RWPE1 (cell line): Measurements from ENCODE around the gene MTHFR.
"Not testable (repeated sequence)": the region's sequence is repeated elsewhere in the genome, so short reads cannot be mapped to it uniquely, and the experiment has no call there.

Experiments used
- CTCF ChIA-PET: fragments of 350-600 bp; sonication (Branson Sonifier 250); formaldehyde crosslinking; extraction: SDS; loops from one replicate; lab custom pipeline; 2021; lab: Yijun Ruan, JAX
- POLR2A ChIA-PET: fragments of 400-600 bp; formaldehyde crosslinking; extraction: SDS; loops from one replicate; lab custom pipeline; 2020; ENCODE audit warnings: antibody characterized with exemption; ENCODE audit not compliant: low non-redundant PET; lab: Yijun Ruan, JAX
- DNase-seq: peaks from one replicate; pipeline ENCODE4 v3.0.0; 2012; ENCODE audit warnings: low spot score
- H3K27ac ChIP-seq: fragments of 450-650 bp; 2 replicates; pipeline ENCODE4 v1.5.1; 2017
- TF ChIP-seq, protein P1 (sequence below): fragments of 450-650 bp; conservative IDR thresholded peaks from 2 replicates; pipeline ENCODE4 v1.5.1; 2017; ENCODE audit warnings: low read depth, mild to moderate bottlenecking

MTHFR gene

DNA sequence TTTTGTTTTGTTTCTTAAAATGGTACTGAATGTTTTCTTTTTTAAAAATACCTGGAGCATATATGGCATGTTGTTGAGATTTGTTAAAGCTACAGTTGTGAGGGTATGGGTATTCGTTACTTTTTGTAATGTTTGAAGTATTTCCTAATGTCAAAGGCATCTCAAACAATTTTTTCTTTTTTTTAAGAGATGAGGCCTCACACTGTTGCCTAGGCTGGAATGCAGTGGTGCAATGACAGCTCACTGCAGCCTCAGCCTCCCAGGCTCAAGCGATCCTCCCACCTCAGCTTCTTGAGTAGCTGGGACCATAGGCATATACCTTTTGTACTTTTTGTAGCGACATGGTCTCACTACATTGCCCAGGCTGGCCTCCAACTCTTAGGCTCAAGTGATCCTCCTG is 16.3 kb upstream of the MTHFR start:
- POLR2A ChIA-PET: no interaction called here
- TF ChIP-seq, protein P1, sequence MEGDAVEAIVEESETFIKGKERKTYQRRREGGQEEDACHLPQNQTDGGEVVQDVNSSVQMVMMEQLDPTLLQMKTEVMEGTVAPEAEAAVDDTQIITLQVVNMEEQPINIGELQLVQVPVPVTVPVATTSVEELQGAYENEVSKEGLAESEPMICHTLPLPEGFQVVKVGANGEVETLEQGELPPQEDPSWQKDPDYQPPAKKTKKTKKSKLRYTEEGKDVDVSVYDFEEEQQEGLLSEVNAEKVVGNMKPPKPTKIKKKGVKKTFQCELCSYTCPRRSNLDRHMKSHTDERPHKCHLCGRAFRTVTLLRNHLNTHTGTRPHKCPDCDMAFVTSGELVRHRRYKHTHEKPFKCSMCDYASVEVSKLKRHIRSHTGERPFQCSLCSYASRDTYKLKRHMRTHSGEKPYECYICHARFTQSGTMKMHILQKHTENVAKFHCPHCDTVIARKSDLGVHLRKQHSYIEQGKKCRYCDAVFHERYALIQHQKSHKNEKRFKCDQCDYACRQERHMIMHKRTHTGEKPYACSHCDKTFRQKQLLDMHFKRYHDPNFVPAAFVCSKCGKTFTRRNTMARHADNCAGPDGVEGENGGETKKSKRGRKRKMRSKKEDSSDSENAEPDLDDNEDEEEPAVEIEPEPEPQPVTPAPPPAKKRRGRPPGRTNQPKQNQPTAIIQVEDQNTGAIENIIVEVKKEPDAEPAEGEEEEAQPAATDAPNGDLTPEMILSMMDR: no peak

GRCh38 chr1:11817192-11817591 is 11.4 kb upstream of the MTHFR start:
- DNase-seq: no peak
- no peak overlapping the region for H3K27ac ChIP-seq
- CTCF ChIA-PET: interaction anchor here (0.6 kb wide), 1 partner anchor 204 kb away, joined by 3 read pairs; no protein-coding TSS in a partner anchor
- TF ChIP-seq, protein P1: no peak
- POLR2A ChIA-PET: no interaction called here

More for the DNA sequence above, 16.3 kb upstream of the MTHFR start:
- CTCF ChIA-PET: interaction anchor here (0.8 kb wide), 1 partner anchor 785 kb away, joined by 3 read pairs; no protein-coding TSS in a partner anchor
- peak overlapping the region; percentile 17; the same call in 1 of the 2 replicates for H3K27ac ChIP-seq
- DNase-seq: no peak

GRCh38 chr1:11813021-11813420 is 7.3 kb upstream of the MTHFR start:
- POLR2A ChIA-PET: no interaction called here
- CTCF ChIA-PET: no interaction called here
- TF ChIP-seq, protein P1: no peak
- no peak overlapping the region for H3K27ac ChIP-seq
- no peak for DNase-seq

GRCh38 chr1:11807133-11807532 is 1.4 kb upstream of the MTHFR start:
- ChIA-PET POLR2A (interaction anchor here (0.5 to 1.2 kb wide), 4 partner anchors 20 to 173 kb away, joined by 3 to 4 read pairs (median 3); partner anchors contain the start of genes KIAA2013 and MFN2), CTCF (interaction anchor here (0.9 kb wide), 1 partner anchor 11 kb away, joined by 3 read pairs; no protein-coding TSS in a partner anchor)
- H3K27ac ChIP-seq: no peak overlapping the region
- DNase-seq: no peak
- TF ChIP-seq, protein P1: no peak

GRCh38 chr1:11806307-11806936 is 658 bp upstream of the MTHFR start:
- ChIA-PET CTCF (interaction anchor here (0.6 to 0.9 kb wide), 3 partner anchors 12 to 68 kb away, joined by 3 to 6 read pairs (median 3); no protein-coding TSS in a partner anchor), POLR2A (interaction anchor here (0.5 to 1.2 kb wide), 4 partner anchors 20 to 173 kb away, joined by 3 to 4 read pairs (median 3); partner anchors contain the start of genes KIAA2013 and MFN2)
- DNase-seq: peak; percentile 20
- TF ChIP-seq, protein P1: no peak
- H3K27ac ChIP-seq: peak overlapping the region; percentile 99

DNA sequence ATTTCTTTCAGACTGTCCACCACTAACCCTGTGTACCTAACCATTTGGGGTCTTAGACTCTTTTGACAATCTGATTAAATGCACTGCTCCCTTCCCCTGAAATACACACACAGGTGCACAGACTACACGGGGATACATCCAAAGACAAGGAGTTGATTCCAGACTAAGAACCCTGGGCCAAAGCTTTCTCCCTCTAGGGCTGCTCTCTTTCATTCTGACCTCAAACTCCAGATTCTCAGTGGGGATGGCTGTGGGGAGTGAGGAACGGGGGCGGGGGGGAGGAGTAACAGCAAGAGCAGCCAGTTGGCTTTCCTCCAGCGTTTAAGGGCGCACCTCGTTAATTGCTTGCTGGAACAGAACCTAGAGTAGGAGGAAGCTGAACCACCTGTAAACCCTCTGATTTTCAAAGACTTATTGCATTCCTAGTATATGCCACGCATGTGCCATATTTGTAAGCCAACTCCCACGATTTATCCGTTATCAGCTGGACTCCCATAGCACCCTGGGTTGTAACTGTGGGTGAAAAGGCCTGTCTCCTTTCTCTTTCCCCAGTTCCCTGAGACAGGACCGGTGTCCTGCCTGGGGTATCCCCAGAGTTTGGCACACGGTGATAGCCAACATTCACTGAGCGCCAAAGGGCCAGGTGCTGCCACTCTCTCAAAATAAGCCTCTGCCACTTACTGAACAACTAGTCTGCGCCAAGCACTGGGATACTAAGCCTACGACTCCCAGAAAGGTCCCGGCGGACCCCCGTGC is 920 bp downstream of the MTHFR start:
- TF ChIP-seq, protein P1: no peak
- peak overlapping the region; percentile 99 for H3K27ac ChIP-seq
- peak; percentile 57 for DNase-seq
- ChIA-PET POLR2A (interaction anchor here (0.6 kb wide), 1 partner anchor 1888 kb away, joined by 3 read pairs; no protein-coding TSS in a partner anchor), CTCF (interaction anchor here (0.8 kb wide), 1 partner anchor 767 kb away, joined by 4 read pairs; no protein-coding TSS in a partner anchor)

DNA sequence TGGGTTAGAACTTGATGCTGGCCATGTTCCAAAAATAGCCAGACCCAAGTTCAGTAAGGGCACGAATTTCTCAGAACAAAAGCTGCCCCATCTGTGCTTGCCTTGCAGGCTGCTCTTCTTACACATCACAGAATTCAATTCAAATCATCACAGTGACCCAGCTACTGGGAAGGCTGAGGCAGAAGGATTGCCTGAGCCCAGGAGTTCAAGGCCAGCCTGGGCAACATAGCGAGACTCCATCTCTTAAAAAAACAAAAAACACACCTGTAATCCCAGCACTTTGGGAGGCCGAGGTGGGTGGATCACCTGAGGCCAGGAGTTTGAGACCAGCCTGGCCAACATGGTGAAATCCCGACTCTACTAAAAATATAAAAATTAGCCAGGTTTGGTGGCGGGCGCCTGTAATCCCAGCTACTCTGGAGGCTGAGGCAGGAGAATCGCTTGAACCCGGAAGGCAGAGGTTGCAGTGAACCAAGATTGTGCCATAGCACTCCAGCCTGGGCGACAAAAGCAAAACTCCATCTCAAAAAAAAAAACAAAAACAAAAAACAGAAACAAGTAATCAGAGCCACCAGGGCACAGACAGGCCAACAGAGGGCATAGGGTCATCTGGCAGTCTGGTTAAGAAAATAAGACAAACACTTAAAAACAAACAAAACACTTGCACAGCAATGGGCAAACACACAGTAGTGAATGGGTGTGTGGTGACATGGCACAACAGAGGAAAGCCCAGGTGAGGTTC is 1.7 kb downstream of the MTHFR start:
- ChIA-PET CTCF (interaction anchor here (0.7 kb wide), 2 partner anchors 26 to 191 kb away, joined by 3 to 5 read pairs; no protein-coding TSS in a partner anchor), POLR2A (interaction anchor here (0.5 to 0.6 kb wide), 2 partner anchors 540 to 1887 kb away, joined by 3 read pairs; no protein-coding TSS in a partner anchor)
- DNase-seq: not testable (repeated sequence)
- peak overlapping the region; percentile 99 for H3K27ac ChIP-seq
